C1 segment of cervical spinal cord (tissue), 14 donors: ENCODE data around the gene LST1.

Experiments
- DNase-seq, 14 donors: peaks; one replicate each; lab custom pipeline; 2025; lab: John Stamatoyannopoulos, UW

Gene LST1

DNA sequence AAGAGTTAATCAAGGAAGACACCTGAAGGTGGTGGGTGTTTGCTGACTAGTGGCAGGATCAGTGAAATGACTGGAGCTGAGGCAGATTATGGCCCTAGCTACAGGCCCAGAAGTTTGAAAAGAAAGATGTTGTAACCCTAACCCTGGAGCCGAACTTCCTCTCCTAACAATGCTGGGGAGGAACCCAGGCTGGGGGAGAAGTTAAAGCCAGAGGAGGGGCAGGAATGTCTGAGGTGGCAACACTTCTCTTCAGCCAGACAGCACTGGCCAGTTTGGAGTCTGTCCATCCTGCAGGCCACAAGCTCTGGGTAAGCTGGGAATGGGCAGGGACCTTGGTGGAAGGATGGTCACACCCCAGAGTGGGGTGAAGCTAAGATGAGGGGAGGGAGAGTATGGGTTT, at the start of gene LST1:
TSS of gene LST1 (plus strand) at position 270 of the 400 bp plus-strand sequence. CDS start 1,023 bp downstream, outside the sequence.
- DNase-seq, result peak in 5 of 14 donors; percentile 9 to 42 (median 28)

DNA sequence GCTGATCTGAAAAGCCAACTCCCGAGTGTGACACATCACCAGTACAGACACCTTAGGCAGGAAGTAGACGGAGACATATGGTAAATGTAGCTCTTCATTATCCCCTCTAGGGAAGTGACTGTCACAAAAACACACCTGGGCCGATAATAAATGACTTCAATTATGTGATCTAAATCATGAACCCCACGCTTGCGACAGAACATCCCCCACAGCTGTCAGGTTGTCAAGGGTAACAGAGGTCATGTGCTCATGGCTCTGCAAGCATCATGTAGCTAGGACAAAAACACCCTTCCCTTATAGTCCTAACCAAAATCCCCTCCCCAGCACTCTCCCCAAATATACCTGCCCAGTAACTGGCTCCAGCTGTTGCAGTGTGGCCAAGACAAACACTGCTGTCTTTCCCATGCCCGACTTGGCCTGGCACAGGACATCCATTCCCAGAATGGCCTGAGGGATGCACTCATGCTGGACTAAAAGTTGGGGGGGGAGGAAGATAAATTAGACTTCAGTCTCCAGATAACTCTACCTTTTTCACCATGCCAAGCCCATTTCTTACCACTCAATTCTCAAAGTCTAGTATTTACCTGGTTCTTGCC, 47.2 kb upstream of the LST1 start:
- no peak for DNase-seq

DNA sequence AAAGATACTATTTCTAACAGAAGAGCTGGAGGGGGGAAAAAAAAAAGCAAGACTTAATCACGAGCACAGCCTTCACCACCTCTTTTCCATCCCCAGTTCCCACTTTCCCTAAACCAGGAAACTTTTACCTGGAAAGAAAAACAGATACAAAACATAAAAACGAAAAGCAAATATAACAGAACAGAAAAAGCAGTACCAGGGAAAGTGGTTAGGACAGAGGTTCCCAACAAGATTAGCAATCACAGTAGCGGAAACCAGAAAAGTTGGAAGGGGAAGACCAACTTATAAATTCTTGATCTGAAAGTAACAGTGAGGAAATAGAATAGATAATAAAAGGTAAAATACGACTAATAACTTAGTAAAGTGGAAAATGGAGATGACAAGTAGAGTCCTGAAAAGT, 45.4 kb upstream of the LST1 start:
- DNase-seq, result no peak

DNA sequence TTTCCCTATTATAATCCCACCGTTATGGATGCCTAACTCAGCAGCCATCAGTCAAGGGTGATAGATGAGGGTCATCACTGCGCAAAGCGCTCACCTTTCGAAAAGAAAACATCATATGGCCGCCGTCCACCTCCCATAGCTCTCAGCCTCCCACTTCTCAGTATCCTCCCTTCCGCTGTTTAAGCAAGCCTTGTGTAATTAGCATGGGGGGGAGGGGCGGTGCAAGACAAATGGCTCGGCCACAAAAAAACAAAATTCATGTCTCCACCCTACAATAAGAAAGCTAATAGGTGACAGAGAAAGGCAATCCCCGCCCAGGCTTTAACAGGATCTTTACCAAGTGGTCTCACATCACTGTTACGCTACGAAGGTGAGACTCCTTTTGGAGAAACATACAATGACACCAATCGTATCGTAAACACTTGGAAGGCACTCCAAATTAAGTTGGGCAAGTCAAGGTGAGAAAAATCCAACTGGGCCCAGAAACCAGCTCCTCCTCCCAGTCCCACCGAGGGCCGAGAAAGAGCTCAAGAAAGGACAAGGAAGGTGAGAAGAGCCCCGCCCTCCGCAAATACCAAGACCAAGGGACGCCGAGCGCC, 44.9 kb upstream of the LST1 start:
- DNase-seq, result peak in 2 of 14 donors; percentile 27 to 62

DNA sequence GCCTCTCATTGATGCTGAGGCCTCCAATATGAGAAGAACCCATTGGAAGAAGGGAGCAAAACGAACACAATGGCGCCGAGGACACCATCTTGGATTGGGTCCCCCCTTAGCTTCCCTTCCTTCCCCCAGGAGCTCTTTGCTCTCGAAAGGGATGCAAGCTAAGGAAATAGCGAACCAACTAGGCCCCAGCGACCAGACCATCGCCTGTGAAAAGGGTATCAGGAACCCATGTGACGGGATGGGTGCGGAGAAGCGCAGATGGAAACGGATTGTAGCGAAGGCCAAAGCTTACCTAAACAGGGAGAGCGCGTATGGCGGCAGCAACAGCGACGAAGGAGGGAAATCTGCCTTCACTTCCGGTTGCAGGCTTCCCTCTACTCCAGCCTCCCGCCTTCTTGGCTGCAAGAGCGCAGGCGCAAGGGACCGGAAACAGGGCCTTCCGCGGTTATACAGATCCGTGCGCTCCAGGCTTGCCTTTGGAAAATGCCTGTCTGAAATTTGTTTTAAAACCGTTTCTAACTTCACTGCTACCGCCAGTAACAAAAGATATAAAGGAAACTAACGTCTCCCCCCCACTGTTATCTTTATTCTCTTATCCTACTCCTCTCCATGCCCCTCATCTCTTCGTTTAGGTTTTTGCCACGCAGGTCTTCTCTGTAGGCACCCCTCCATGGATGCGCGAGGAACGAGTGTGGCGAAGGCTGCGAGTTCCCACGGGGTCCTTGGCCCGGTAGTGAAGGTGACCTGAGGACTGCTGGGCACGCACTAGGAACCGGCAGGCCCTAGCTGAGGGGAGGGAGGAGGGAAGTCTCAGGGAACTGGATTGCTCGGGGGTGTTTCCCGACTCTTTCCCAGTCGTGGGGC, 44.2 kb upstream of the LST1 start, which contains the start of gene DDX39B:
TSS of gene DDX39B (minus strand) at position 346 of the 864 bp plus-strand sequence. CDS start 1,471 bp downstream, outside the sequence.
- peak; percentile 63 to 96 (median 92) for DNase-seq

DNA sequence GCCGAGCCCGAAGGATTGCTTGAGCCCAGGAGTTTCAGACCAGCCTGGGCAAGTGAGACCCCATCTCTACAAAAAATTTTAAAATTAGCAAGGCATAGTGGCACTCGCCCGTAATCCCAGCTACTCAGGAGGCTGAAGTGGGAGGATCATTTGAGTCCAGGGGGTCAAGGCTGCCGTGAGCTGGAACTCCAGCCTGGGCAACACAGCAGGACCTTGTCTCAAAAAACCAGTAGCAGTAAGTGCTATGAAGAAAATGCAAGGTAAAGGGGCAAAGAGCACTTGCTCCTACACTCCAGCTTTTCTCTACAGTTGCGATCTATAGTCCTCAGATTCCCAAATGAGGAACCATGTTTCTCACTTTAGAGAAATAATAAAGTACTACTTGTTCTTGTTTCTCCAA, 42.4 kb upstream of the LST1 start:
- no peak for DNase-seq

DNA sequence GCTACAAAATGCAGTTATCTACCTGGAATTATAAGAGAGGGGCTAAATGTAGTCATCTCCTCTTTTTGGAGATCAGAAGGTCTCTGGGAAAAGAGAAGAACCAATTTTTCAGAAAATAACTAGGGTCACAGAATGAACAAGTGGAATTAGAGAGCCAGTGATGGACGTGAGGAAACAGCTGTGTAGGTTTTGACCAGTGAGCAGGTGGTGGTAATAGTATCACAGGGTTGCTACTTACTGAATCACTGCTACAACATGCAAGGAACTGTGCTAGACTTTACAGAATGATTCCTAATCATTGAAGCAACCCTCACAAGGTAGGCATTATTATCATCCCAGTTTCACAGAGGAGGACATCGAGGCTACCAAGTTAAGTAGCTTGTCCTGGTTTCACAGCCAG, 41.4 kb upstream of the LST1 start:
- no peak for DNase-seq

DNA sequence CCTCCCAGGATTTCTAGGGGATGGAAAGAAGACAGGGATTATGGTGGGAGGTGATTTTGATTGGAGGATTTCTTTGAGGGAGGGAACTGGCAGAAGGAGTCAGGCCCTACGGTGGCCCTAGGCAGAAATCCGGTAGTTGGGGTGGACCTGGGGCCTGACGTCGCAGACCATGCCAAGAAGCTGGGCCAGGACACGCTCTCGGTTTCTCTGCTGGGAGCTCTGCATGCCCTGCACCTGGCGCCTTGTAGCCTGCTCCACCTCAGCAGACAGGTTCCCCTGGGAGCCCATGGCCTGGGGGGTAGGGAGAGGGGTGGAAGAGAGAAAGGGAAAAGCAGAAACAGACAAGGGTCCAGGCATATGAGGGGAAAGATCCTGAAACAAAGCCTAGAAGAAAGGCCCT, 40.8 kb upstream of the LST1 start:
- no peak for DNase-seq

DNA sequence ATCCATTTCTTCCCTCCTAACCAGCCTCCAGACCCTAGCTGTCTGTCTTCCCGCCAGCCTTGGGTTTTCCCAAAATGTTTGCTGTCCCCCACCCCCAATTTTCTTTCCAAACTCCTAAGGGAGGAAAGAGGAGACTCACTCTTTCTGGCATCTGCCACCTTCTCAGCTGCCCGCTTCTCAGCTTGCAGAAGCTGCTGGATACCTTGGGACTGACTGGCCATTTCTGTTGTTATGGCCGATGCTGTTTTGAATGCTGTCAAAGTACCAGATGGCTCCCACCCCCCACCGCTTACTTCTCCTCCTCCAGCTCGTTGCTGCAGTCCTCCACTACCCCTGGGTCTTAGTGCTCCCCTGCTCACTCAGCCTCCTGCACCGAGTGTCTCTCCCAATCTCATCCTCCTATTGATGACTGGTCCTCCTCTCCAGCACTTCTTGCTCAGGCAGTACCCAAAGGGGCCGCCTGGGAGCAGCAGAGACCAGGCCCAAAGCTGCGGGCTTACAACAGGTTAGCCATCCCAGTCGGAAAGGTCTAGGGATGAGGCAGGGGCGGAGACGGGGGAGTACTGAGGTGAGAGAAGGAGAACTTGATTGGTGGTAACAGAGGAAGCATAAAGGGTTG, 39.6 kb upstream of the LST1 start, which contains the start of gene ATP6V1G2:
TSS of gene ATP6V1G2 (minus strand) at position 270 of the 619 bp plus-strand sequence. CDS start at position 221, 49 bp downstream.
- DNase-seq, result peak; percentile 40 to 99 (median 83)

DNA sequence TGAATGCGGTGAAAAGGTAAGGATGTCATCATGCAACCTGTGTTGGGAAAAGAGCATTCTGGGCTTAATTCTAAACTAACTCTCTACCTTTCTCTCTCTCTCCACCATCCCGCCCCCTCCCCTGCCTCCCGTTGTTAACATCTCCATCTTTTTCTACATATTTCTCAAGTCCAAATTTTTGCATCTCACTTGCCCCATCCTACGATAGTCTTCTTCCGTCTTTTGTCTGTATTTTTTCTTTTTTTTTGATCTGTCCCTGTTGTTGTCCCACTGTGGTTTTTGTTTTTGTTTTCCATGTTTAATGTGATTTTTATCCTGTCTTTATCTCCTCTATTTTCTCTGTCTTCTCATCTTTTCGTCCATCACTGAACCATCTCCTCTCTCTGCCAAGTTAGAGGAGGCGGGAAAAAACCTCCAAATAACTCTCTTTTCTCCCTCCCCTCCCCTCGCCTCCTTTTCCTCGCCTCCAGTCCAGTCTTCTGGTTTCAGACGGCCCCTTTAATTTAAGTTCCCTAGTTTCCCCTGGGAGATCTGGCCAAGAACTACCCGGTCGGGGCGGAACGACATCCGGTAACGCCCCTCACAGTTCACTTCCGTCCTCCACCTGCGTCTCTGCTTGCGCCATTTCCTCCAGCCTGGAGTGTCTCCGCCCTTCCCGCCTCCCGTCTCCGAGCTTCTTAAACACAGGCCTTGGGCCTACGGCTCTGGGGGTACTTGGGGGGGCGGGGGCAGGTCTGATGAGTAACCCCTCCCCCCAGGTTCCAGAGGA, 38.9 kb upstream of the LST1 start, which contains the start of gene NFKBIL1:
TSS of gene NFKBIL1 (plus strand) at position 651 of the 769 bp plus-strand sequence. CDS start at position 738, 87 bp downstream.
- DNase-seq, result peak; percentile 48 to 98 (median 92)

DNA sequence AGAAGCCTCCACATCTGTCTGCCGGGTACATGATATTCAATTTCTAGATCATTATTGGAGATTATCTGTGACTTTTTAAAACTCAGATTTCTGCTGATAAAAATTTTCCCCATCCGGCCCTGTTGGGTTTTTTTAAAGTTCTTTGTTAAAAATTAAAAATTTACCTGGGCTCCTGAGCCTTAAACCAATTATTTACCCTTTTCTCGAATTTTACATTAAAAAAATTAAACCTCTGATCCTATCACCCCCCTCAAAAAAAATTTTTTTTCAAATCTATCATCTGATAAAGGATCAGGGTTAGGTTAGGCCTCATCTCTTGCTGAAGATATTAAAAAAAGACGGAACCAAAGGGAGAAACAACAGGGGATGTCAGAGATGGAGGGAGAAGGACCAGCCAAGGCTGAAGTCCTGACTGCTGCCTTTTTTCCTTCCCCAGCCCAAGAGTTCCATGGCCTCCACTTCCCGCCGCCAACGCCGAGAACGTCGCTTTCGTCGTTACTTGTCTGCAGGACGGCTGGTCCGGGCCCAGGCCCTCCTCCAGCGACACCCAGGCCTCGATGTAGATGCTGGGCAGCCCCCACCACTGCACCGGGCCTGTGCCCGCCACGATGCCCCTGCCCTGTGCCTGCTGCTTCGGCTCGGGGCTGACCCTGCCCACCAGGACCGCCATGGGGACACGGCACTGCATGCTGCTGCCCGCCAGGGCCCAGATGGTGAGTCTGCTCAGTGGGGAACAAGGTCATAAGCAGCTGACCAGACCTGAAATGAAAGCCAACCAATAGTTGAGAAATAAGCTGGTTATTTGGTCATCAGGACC, 38.1 kb upstream of the LST1 start:
- DNase-seq, result peak in 1 of 14 donors; percentile 10

DNA sequence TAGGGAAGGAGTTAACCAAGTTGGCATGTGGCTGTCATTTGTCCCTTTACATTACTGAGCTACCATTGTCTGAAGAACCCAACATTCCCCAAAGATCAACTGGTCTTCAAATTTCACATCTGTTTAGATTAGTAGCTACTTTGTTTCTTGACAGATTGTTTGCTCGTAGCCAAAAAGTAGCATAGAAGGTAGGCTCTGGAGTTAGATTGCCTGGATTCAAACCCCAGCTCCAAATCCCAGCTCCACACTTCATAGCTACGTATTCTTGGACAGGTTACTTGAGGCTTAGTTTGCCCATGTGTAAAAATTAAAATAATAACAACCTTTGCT, 37.6 kb upstream of the LST1 start:
- DNase-seq, result no peak

DNA sequence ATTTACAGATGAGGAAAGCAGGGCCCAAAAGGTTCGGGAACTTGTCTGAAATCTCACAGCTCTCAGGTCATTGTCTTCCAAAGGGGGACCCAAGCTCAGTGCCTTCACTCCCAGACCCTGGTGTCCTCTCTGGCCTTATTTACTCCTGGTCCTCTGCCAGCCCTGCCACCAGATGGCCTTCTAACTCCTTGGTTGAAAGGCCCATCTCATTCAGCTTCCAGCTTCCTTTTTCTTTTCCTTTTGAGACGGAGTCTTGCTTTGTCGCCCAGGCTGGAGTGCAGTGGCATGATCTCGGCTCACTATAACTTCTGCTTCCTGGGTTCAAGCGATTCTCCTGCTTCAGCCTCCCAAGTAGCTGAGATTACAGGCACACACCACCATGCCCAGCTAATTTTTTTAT, 34.7 kb upstream of the LST1 start:
- peak in 4 of 14 donors; percentile 9 to 28 (median 12) for DNase-seq

DNA sequence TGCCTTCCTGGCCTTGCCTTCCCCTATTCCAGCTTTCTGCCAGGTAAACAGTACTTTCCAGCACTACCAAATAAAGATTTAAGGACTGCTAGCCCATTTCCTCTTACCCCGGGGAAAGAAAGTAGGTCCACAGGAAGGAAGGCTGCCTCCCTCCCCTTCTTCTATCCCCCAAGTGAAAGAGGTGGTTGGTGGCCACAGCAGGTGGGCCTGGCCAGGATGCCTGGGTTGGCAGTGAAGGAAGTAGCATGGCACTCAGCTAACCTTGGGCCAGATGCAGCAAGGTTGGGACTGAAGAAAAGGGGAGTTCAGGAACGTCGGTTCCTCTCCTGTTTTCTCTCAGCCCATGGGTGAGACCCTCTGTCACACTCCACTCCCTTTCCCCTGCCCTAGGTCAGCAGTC, 29.8 kb upstream of the LST1 start:
- DNase-seq, result no peak

DNA sequence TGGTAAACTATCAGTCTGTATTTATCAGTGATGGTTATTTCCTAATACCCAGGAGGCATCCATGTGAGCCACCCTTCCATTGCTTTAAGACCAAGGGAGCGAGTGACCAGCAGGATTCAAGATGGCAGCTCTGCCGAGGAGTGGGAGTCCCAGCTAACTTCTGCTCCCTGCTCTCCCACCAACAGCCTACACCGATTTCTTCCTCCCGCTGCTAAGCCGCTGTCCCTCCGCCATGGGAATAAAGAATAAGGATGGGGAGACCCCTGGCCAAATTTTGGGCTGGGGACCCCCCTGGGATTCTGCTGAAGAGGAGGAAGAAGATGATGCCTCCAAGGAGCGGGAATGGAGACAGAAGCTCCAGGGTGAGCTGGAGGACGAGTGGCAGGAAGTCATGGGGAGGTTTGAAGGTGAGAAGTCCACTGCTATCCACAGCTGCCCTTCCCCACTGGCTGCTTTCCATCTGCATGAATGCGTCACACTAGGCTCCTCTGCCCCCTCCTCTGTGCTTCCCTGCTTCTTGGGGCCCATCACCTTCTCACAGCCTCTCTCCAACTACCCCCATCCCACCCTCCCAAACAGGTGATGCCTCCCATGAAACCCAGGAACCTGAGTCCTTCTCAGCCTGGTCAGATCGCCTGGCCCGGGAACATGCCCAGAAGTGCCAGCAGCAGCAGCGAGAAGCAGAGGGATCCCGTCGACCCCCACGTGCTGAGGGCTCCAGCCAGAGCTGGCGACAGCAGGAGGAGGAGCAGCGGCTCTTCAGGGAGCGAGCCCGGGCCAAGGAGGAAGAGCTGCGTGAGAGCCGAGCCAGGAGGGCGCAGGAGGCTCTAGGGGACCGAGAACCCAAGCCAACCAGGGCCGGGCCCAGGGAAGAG, 28.4 kb upstream of the LST1 start:
- no peak for DNase-seq

DNA sequence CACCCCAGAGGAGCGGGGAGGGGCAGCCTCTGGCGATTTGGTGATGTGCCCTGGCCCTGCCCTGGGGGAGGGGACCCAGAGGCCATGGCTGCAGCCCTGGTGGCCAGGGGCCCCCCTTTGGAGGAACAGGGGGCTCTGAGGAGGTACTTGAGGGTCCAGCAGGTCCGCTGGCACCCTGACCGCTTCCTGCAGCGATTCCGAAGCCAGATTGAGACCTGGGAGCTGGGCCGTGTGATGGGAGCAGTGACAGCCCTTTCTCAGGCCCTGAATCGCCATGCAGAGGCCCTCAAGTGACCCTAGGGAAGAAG, 27.8 kb upstream of the LST1 start:
- DNase-seq, result no peak

DNA sequence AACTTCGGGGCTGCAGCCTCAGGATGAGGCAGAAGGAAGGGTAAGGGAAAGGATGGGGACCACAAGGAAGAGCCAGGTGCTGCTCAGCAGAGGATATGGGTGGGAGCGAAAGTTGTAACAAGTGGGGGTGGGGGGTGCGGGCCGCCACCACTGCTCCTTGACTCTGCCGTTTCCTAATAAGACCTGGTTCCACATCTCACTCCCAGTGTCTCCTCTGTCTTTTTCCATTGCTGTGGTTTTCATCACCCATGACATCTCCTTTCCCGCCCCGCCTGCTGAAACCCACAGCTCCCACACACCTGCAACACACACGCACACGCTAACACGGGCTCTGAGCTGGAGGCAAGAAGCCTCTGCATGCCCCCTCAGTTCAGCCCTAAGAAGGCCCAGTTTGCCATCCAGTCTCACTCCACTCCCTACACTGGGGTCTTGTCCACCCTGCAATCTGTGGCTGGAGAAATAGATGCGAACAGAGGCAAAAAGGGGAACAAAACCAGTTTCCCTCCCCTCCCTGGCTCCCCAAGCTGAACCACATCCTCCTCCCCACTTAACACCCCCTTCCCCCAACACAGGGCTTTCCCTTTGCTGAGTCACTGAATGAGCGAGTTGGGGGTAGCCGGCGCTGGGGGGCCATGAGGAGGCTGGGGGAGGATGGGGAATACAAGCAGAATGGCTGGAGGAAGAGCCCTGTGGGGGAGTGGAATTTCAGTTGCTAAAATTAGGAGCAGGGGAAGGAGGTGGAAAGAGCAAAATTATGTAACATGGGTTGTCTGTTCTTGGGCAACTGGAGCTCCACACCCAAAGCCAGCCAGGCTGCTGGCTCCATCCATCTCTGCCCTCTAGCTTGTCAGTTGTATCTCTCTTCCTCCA, 27.2 kb upstream of the LST1 start:
- DNase-seq, result peak in 8 of 14 donors; percentile 17 to 50 (median 32)

DNA sequence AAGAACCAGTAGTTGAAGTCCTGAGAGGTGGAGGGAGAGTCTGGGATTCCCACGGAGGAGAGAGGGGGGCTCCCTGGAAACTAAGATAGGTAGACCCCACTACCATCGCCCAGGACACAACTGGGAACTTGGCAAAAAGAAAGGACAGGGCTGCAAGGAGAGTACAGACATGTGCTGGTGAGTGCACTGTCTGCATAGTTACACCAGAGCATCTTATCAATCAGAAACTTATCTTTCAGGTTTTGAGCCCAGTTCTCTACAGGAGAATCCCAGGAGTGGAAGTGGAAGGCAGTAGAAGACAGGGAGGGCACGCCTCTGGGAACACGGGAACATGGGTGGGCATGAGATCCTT, 26.5 kb upstream of the LST1 start:
- DNase-seq, result no peak
